Measurements from ENCODE around the gene CTDSP2.
"Not testable (repeated sequence)": the region's sequence is repeated elsewhere in the genome, so short reads cannot be mapped to it uniquely, and the experiment has no call there.

The CTDSP2 gene, protein sequence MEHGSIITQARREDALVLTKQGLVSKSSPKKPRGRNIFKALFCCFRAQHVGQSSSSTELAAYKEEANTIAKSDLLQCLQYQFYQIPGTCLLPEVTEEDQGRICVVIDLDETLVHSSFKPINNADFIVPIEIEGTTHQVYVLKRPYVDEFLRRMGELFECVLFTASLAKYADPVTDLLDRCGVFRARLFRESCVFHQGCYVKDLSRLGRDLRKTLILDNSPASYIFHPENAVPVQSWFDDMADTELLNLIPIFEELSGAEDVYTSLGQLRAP

DNA sequence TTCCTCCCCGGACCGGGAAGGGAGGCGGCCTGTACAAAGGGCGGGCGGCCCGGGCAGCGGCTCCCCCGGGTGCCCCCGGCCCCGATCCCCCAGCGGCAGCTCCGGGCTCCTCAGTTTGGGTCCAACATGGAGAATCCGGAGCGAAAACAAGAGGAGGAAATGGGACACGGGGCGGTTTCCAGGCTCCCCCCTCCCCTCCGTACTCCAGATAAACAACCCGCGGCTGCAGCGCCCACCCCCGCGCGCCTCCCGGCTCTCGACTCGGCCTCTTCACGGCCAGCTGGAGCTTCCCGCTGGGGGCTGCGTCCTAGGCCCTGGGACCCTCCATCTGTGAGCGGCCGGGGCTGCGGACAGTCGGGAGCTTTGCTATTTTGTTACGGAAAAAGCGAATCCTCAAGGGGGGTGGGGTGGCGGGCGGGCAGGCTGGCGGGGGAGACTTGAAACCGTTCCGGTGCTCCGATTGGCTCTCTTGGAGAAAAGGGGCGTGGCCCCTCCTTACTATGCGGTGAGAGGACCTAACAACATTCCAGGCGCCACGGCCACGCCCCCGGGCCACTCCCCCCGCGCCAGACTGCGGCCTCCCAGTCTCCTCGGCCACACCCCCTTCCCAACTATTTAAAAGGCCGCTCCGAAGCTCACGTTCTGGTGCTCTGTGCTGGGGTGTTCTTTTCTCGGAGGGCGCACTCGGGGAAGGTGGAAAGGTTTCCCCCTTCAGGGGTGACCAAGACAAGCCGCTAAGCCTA lies at the start of gene CTDSP2:
TSS of gene CTDSP2 (minus strand) at position 153 of the 743 bp plus-strand sequence. CDS start 294 bp downstream, outside the sequence.
- in situ Hi-C loops (cut with MboI; ENCODE audit: low sequenced_read_pairs), result no loop called here

DNA sequence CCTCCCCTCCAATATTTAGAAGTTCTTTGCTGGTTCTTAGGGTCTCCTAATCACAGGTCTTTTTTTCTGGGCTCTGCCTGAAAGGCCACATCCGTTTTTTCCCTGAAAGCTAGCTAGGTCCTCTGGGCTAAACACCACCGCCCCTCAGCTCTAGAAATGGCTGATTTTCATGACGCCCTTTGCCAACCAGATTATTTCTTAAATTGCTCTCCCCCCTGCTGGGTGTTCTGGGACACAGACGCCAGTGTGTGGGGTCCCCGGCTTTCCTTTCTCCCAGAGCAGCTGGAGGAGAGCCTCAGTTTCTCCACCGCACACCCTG lies 49.5 kb upstream of the CTDSP2 start:
- in situ Hi-C loops (cut with MboI; ENCODE audit: low sequenced_read_pairs), result no loop called here

DNA sequence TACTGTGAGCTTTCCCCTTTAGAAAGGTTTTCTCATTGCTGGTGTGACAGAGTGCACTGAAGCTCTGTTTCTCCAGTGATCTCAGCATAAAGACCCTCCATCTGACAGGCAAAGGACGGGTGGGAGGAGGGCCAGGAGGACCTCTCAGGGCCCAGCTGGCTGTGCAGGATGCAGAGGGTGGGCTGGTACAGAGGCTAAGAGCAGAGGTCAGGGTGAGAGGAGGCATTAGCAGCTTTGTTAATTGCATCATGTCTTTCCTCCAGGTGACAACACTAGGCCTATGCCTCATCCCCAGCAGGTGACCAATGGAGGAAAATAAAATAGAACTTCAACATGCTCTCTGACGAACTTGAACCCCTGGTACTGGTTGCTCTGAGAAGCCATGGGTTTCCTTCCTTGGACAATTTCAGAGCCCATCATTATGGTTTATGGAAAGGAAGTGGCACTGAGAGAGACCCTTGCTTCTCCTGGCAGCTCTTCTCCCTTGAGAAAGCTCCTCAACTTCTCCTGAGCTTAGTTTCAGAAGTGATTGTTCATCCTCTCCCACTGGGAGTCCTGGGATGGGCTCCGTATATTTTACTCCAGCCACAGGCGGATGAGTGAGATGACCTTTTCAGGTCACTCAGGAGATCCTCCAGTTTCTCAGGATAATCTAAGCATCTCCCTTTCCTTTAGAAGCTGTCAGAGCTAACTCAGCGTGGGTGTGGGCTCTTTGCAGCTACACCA lies 49.0 kb upstream of the CTDSP2 start:
- in situ Hi-C loops (cut with MboI; ENCODE audit: low sequenced_read_pairs), result no loop called here

DNA sequence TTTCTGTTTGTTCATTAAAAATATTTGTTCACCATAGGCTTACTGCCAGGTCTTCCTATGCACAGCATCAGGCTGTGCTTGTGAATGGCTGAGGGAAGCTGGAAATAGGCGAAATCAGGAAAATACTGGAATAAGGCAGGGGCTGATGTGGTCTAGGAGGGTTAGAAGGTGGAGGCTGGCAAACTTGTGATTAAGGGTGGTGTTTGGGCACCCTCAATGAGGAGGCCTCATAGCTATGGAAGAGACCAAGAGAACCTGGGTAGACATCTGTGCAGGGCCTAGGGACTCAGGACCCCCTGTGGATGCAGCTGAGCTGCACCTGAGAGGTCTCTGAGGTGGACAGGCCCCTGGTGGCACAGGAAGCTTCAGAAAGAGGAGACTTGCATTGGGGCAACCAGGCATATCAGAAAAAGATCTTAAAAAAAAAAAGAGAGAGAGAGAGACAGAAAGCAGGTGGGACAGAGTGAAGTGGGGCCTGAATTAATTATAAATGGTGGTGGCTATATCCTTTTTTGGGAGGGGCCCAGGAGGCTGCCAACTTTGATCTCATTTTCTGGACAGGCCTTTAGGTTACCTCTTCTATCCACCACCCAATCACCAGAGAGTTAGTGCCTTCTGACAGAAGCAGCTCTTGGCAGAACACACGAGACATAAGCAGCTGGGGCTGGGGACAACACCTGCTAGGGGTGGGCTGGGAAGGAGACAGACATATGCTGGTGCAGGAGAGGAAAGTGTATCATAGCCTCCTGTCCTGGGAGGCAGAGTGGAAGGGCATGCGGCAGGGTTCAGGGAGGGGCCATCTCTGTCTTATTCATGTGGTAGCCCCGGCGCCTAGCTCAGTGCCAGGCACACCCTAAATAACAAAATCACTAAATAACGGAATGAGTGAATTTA lies 48.1 kb upstream of the CTDSP2 start:
- in situ Hi-C loops (cut with MboI; ENCODE audit: low sequenced_read_pairs), result no loop called here

DNA sequence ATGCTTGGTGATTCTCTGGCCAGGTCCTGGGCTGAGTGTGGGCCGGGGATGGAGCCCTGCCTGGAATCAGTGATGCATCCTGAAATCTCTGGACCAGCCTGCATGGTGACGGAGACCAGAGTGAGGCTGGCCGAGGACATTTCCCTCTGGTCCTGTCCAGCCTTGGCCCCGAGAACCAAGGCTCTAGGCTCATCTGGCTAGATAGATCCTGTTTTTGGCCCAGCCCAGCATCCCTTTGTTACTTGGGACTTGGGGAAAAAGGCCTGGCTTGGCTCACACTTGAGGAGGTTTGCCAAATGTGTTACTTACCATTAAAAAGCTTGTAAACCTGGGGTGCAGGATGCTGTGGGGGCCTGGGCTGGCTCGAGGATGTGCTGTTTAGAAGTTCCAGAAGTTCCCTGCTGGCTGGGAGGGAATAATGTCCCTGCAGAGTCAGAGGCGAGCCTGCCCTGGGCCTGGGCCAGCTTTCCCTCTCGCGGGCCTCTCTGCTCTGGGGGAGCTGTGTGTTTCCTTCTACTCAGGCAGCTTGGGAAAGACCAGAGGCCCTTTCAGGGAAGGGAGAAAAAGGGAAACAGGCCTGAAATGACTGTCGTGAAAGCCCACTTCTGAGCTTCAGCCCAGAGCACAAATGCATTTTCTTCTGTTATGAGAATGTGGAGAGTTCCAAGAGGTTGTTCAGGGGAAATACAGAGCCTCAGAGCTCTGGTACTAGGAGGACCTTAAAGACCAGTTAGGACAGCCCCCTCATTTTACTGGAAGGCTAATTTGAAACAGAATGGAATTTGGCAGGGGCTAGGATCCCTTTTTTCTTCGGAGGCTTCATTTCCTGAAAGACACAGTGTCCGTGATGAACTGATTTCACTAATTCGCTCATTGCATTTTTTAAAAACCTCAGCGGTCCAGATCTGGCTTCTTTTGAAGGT lies 47.2 kb upstream of the CTDSP2 start:
- in situ Hi-C loops (cut with MboI; ENCODE audit: low sequenced_read_pairs), result no loop called here

DNA sequence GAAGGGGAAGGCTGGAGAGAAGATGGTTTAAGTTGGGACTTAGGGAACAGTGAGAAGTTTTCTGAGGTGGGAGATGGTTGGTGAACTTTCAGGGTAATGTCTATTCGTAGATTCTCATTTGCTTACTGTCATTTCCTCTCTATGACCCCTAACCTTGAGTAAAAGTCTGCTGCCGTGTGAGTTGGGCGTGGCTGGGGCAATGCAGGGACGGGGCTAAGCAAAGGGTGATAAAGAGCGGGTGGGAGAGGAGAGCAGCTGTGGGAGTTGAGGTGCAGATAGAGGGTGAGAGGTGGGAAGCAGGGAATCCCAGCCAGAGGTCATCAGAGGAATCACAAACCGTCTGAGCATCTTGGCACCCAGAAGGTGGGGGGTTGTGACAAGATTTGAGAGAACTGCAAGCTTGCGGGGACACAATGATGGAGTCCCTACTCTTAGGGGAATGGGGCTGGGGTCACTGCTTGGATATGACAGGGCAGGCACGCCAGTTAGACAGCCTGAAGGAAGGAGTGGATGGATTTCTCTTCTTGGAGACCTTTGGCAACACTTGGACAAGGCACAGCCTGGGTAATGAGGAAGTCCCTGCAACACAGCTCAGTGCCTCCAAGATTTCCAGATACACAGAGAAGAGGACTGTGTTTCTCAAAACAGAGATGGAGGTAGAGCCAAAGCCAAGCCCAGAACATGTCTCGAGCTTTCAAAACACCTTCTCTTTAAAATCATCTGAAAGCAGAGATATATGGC lies 45.9 kb upstream of the CTDSP2 start:
- in situ Hi-C loops (cut with MboI; ENCODE audit: low sequenced_read_pairs), result no loop called here

DNA sequence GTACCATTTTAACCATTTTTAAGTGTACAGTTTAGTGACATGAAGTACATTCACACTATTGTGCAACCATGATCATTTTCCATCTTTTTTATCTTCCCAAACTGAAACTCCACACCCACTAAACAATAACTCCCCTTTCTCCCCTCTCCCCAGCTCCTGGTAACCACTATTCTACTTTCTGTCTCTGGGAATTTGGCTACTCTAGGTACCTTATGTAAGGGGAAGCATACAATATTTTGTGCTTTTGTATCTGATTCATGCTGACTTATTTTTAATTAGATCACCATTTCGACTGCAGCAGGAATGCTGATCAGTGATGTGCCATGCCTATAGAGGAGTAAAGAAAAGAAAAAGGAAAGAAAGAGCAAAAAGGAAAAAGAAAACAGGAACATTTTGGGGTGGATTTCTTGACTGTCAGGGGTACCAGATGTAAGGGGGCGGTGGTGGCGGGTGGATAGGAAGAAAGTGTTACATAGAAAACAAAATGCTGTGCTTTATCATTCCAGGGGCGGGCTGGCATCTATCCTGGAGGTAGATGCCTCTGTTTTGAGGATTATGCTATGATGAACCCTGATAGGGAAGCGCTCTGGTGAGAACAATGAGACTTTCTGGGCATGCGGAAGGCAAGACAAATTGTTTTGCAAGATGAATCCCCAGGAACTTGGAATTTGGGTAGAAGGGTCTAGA lies 45.2 kb upstream of the CTDSP2 start:
- in situ Hi-C loops (cut with MboI; ENCODE audit: low sequenced_read_pairs), result no loop called here

GRCh38 chr12:57890191-57891115 lies 43.9 kb upstream of the CTDSP2 start:
- in situ Hi-C loops (cut with MboI; ENCODE audit: low sequenced_read_pairs), result no loop called here

DNA sequence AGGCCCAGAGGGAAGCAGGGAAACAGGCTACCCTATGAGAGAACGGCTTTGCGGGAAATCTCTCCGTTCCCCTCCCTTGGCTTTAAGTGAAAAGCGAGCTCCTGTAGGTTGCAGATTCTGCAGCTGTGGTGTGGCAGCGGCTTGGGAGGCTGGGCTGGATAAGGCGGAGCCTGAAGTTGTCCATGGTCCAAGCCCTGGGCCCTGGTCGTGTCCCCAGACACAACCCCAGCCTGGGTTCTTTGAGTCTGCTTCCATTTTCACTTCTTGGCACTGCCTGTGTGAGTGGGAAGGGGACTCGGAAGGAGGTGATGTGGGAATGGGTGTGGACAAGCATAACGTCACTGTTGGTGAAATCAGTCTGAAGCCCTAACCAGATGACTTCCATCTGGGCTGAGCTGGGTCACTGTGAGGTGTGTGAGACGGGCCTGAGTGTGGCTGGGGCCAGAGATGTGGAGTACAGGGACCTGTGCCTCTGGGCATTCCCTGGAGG lies 43.0 kb upstream of the CTDSP2 start:
- in situ Hi-C loops (cut with MboI; ENCODE audit: low sequenced_read_pairs), result no loop called here

DNA sequence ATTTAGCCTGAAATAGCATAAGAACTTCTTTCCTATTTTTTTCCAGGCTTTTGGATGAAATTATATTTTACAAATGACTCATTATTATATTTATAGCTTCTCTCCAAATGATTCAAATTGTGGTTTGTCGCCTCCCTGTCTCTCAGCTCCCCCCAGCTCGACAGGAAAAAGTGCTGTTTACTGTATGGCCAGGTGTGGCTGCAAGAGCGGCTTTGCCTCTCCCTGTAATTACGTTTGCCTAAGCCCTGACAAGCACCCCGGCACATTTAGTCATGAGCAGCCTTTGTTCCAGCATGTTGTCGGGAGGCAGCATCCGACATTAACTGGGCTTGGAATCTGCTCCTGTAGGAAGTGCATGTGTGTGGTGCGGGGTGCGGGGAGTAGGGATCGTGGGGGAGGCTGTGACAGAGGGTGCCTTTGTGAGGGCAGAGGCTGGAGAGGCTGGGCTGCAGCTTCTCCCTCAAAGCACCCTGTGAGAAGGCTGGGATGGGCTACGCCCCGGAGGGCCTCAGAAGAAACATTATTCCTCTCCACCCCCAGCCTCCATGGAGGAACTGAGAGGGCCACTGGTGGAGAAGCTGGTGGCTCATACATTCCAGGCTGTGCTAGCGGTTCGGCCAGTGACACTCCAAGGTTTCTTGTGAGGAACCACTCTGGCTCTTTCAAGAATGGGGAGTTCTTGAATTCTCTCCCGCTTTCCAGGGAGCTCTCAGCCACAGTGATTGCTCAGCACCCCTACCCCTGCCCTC lies 42.1 kb upstream of the CTDSP2 start:
- in situ Hi-C loops (cut with MboI; ENCODE audit: low sequenced_read_pairs), result no loop called here

DNA sequence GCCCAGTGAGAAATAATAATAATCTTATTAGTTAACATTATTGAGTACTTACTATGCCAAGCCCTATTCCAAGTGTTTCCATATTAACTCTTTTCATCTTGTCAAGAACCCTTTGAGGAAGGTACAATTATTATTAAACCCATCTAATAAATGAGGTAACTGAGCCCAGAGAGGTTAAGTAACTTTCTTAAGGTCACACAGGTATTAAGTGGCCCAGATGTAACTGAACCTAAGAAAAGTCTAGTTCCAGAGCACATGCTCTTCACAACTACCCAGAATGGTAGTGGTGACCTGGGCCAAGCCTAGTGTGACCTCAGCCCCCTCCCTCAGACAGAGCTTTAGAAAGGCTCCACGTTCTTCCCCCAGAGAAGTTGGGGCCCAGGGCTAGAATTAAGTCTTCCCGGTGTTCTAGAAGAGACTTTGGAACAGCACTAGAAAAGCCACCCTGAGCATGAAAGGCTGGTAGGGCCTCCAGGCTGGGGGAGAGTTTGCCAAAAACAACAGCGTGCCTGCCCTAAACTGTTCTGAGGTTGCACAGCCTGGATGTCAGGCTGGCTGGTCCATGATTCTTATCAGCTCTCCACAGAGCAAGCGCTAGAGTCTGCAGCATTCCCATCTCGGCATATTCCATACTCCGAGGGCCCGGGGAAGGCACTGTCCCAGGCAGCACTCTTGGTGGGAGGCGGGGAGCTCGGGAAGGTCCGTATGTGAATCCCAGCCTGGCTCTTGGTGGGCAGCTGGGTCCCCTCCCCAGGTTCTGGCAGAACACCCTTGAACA lies 41.3 kb upstream of the CTDSP2 start:
- in situ Hi-C loops (cut with MboI; ENCODE audit: low sequenced_read_pairs), result no loop called here

DNA sequence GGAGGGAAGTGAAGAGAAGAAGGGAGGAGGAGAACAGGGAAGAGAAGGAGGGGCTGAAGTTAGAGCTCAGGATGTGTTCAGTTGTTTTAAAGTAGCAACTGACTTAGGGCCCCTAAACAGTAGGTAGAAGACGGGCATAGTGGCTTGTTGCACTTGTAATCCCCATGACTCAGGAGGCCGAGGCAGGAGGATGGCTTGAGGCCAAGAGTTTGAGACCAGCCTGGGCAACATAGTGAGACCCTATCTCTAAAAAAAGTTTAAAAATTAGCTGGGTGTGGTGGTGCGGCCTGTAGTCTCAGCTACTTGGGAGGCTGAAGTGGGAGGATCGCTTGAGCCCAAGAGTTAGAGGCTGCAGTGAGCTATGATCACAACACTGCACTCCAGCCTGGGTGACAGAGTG lies 40.4 kb upstream of the CTDSP2 start:
- in situ Hi-C loops (cut with MboI; ENCODE audit: low sequenced_read_pairs), result not testable (repeated sequence)

DNA sequence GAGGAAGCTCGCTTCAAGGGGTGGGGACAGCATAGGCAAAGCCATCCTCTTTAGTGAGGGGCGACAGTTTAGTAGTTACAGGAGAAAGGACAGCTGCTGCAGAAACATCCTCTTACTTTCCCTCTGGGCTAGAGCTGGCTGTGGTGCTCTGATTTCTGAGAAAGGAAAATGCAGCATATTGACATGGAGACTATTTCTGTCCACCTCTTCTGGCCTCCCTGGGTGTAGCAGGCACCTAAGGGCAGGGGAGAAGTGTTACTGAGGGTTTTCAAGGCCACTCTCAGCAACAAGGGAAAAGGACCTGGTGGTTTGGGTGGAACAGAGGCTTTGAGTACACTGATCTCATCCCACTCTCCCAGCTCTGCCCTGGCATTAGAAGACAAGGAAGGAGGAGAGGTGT lies 40.0 kb upstream of the CTDSP2 start:
- in situ Hi-C loops (cut with MboI; ENCODE audit: low sequenced_read_pairs), result no loop called here

DNA sequence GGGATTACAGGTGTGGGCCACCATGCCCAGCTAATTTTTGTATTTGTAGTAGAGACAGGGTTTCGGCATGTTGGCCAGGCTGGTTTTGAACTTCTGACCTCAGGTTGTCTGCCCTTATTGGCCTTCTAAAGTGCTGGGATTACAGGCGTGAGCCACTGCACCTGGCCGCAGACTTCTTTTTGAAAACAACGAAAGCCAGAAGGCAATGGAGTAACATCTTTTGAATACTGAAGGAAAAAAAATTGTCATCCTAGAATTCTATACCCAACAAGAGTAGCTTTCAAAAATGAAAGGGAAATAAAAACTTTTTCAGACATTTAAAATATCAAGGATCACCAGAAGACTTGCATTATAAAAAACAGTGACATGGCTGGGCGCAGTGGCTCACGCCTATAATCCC lies 38.7 kb upstream of the CTDSP2 start:
- in situ Hi-C loops (cut with MboI; ENCODE audit: low sequenced_read_pairs), result no loop called here

- in situ Hi-C loops (cut with MboI; ENCODE audit: low sequenced_read_pairs), result no loop called here
Observed at GRCh38 chr12:57883700-57884099, 37.2 kb upstream of the CTDSP2 start.

GRCh38 chr12:57883057-57883456 lies 36.5 kb upstream of the CTDSP2 start:
- in situ Hi-C loops (cut with MboI; ENCODE audit: low sequenced_read_pairs), result no loop called here

Data from HL-60/S4 treated with retinoic acid at 250 ng/mL for 4 days and 3 days (cell line).